ENCODE measurements around the gene SLC1A3. TPM values are rescaled to one million over a fixed set of nuclear protein-coding genes. Genes with fewer than 3 reads are reported as not detected.
A peak's percentile ranks its signal among the peaks of the same experiment; 100 is the strongest.

SLC1A3 gene
- total RNA-seq, 1 experiment from 2014 or later = 18.6 TPM

DNA sequence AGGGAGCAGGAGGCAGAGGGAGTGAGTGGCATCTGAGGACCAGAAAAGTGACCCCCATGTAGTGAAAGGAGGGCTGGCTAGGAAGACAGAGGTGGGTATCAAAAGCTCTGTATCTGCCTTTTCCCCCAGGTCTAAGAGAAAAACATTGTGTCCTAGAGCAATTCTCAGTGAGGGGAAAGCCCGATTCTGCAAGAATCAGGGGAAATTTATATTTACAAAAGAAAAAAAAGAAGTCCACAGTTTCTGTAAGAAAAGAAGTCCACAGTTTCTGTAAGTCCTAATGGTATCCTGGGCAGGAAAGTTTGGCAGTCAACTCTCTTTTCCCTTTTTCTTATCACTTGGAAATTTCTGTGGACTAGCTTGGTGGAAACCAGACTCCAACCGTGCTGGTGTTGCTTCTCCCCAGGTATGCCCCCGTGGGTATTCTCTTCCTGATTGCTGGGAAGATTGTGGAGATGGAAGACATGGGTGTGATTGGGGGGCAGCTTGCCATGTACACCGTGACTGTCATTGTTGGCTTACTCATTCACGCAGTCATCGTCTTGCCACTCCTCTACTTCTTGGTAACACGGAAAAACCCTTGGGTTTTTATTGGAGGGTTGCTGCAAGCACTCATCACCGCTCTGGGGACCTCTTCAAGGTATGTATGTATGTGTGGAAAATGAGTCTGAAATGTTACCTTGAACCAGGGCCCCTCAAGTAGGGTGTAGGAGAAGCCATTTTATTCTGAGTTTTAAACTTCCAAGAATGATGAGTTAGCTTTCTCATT lies 73.0 kb downstream of the SLC1A3 start:
- H3K4me1 Mint-ChIP-seq = 0 out of 4 replicates have a peak, but pooled peaks cover 0 to 5% of the 10 kb centered on the region in 2 experiments
- DNase-seq = no peak
- peak overlapping the region in 2 of 3 experiments; percentile 54 to 55; a peak in 3 of 7 replicates for H3K27ac Mint-ChIP-seq
- Histone ChIP-seq H3K9ac (ENCODE audit: extremely low read depth, insufficient read length, low read length) (no peak overlapping the region), H3K23me2 (ENCODE audit: insufficient read length, low read depth, low read length, poor library complexity, severe bottlenecking) (no peaks in the 10 kb centered on the region), H4K5ac (ENCODE audit: insufficient read length, low read depth, low read length) (no peak overlapping the region), H3K4me2 (ENCODE audit: insufficient read depth, insufficient read length, low read length) (no peak overlapping the region), H3K79me2 (ENCODE audit: insufficient read depth, low read length) (no peaks in the 10 kb centered on the region), H3K79me1 (ENCODE audit: insufficient read depth, low read depth, low read length, poor library complexity, severe bottlenecking) (no peaks in the 10 kb centered on the region), H3K27me3 (ENCODE audit: insufficient read depth, low read length) (no peaks in the 10 kb centered on the region), H3K18ac (ENCODE audit: insufficient read length, low read depth, low read length) (no peak overlapping the region), H2AK5ac (ENCODE audit: insufficient read length, low read length) (no peak overlapping the region), H2BK5ac (ENCODE audit: insufficient read length, low read length) (no peak overlapping the region), H2BK15ac (ENCODE audit: low read depth, low read length) (no peak overlapping the region), H3K4ac (ENCODE audit: low read depth, low read length) (no peak overlapping the region), H3K27ac (ENCODE audit: insufficient read length, low read depth, low read length) (no peak overlapping the region), H2BK20ac (ENCODE audit: low read depth, low read length, poor library complexity, severe bottlenecking) (no peak overlapping the region), H3K56ac (ENCODE audit: insufficient read length, low read depth, low read length) (no peak overlapping the region), H2AFZ (ENCODE audit: low read length) (no peak overlapping the region), H2BK12ac (ENCODE audit: insufficient read length, low read depth, low read length) (no peak overlapping the region), H3K4me1 (ENCODE audit: insufficient read depth, low read length) (no peaks in the 10 kb centered on the region), H3K14ac (ENCODE audit: insufficient read depth, low read length) (no peak overlapping the region), H3K9me3 (ENCODE audit: control insufficient read depth, low read depth, low read length) (no peaks in the 10 kb centered on the region), H4K20me1 (ENCODE audit: control insufficient read depth, insufficient read depth, insufficient read length) (no peaks in the 10 kb centered on the region), H4K8ac (replicated peaks; ENCODE audit: insufficient read length, low read depth, low read length) (no peak overlapping the region), H3K23ac (ENCODE audit: insufficient read length, low read depth, low read length) (no peak overlapping the region), H2BK120ac (ENCODE audit: low read depth, low read length, poor library complexity, severe bottlenecking) (no peak overlapping the region), H4K91ac (ENCODE audit: insufficient read length, low read depth, low read length) (no peak overlapping the region), H3T11ph (ENCODE audit: low read length) (no peak overlapping the region)
- H3K9me3 Mint-ChIP-seq = no peaks in the 10 kb centered on the region
- TF ChIP-seq, protein P1, sequence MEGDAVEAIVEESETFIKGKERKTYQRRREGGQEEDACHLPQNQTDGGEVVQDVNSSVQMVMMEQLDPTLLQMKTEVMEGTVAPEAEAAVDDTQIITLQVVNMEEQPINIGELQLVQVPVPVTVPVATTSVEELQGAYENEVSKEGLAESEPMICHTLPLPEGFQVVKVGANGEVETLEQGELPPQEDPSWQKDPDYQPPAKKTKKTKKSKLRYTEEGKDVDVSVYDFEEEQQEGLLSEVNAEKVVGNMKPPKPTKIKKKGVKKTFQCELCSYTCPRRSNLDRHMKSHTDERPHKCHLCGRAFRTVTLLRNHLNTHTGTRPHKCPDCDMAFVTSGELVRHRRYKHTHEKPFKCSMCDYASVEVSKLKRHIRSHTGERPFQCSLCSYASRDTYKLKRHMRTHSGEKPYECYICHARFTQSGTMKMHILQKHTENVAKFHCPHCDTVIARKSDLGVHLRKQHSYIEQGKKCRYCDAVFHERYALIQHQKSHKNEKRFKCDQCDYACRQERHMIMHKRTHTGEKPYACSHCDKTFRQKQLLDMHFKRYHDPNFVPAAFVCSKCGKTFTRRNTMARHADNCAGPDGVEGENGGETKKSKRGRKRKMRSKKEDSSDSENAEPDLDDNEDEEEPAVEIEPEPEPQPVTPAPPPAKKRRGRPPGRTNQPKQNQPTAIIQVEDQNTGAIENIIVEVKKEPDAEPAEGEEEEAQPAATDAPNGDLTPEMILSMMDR (conservative IDR thresholded peaks at IDR 0.05) = no peak
- H3K4me3 Mint-ChIP-seq = no peak overlapping the region
- H3K36me3 Mint-ChIP-seq (ENCODE audit: insufficient read depth in 1 of 3, low read depth in 3 of 3) = peaks cover 0 to 17% (median 6%) of the 10 kb centered on the region in 3 experiments; a peak in 2 of 7 replicates
- no peaks in the 10 kb centered on the region for H3K27me3 Mint-ChIP-seq (ENCODE audit: low read depth)
- WGBS (ENCODE audit: extremely low coverage, insufficient read length, low lambda C conversion rate) = no CpG with 5 or more reads among the region's 8 CpGs

Measured in H9 (cell line).